Transverse colon (tissue), 3 donors: ENCODE results near the gene ZNF445.

Experiments
- POLR2A ChIP-seq: fragments of 450-650 bp; IDR thresholded peaks from one replicate; pipeline ENCODE4 v1.6.1; 2016; ENCODE audit warnings: antibody characterized with exemption, mild to moderate bottlenecking, moderate library complexity
- POLR2AphosphoS5 ChIP-seq, 3 donors: sonication (generic); formaldehyde crosslinking; IDR thresholded peaks; one replicate each; pipeline ENCODE4 v1.6.1; 2016; ENCODE audit warnings: antibody characterized with exemption in 3 of 3

GRCh38 chr3:44509393-44509921 lies 32.0 kb upstream of the ZNF445 start:
- no peak for TF ChIP-seq POLR2A
- TF ChIP-seq POLR2AphosphoS5 (IDR thresholded peaks at IDR 0.05), result no peak
